GM23338 (cell line): Measurements from ENCODE around the gene IKZF1. TPM values are rescaled to one million over a fixed set of nuclear protein-coding genes. Genes with fewer than 3 reads are reported as not detected.

Experiments
- ATAC-seq: fragments of 200-7000 bp; cut with Tn5 transposase; 3 replicates; pipeline ENCODE4 v1.9.1; 2020
- DNase-seq: peaks from one replicate; pipeline ENCODE4 v3.0.0-alpha.2; 2015; ENCODE audit warnings: low spot score
- H2AFZ ChIP-seq: fragments of 200-600 bp; sonication (generic); 2 replicates; pipeline ENCODE4 v1.8.0; 2016; ENCODE audit warnings: antibody characterized with exemption, mild to moderate bottlenecking, moderate library complexity
- H3F3A ChIP-seq: fragments of 200-600 bp; sonication (generic); replicated peaks from 2 replicates; pipeline ENCODE4 v1.8.0; 2017; ENCODE audit warnings: antibody characterized with exemption, mixed run types, low read depth
- H3K27ac ChIP-seq: fragments of 200-600 bp; sonication (generic); 2 replicates; pipeline ENCODE4 v1.6.1; 2016; ENCODE audit warnings: low read depth
- H3K27me3 ChIP-seq: fragments of 200-600 bp; sonication (generic); 2 replicates; pipeline ENCODE4 v1.8.0; 2016; ENCODE audit warnings: mild to moderate bottlenecking, mixed run types, moderate library complexity; ENCODE audit not compliant: insufficient read depth
- H3K36me3 ChIP-seq: fragments of 200-600 bp; sonication (generic); 2 replicates; pipeline ENCODE4 v1.8.0; 2016; ENCODE audit warnings: mild to moderate bottlenecking; ENCODE audit not compliant: insufficient read depth
- H3K4me1 ChIP-seq: fragments of 200-600 bp; sonication (generic); 2 replicates; pipeline ENCODE4 v1.8.0; 2016; ENCODE audit warnings: mild to moderate bottlenecking, moderate library complexity; ENCODE audit not compliant: insufficient read depth
- H3K4me2 ChIP-seq: fragments of 200-600 bp; sonication (generic); 2 replicates; pipeline ENCODE4 v1.7.1; 2017; ENCODE audit warnings: mixed run types
- H3K4me3 ChIP-seq: fragments of 200-600 bp; sonication (generic); 2 replicates; pipeline ENCODE4 v1.6.1; 2016; ENCODE audit warnings: mixed run types
- H3K79me2 ChIP-seq: fragments of 200-600 bp; sonication (generic); replicated peaks from 2 replicates; pipeline ENCODE4 v1.8.0; 2017; ENCODE audit warnings: mild to moderate bottlenecking; ENCODE audit not compliant: insufficient read depth
- H3K9me2 ChIP-seq: fragments of 200-600 bp; sonication (generic); 2 replicates; pipeline ENCODE4 v1.8.0; 2017; ENCODE audit not compliant: insufficient read depth
- H4K20me1 ChIP-seq: fragments of 200-600 bp; sonication (generic); replicated peaks from 2 replicates; pipeline ENCODE4 v1.8.0; 2017; ENCODE audit warnings: mild to moderate bottlenecking; ENCODE audit not compliant: insufficient read depth
- H3K27ac Mint-ChIP-seq: 2 replicates; pipeline ENCODE4 v1.8.0; 2020; ENCODE audit warnings: inconsistent platforms, mild to moderate bottlenecking, moderate library complexity, mixed read lengths
- H3K27me3 Mint-ChIP-seq: 3 replicates; pipeline ENCODE4 v1.8.0; 2022; ENCODE audit warnings: low read depth, mild to moderate bottlenecking, moderate library complexity, mixed read lengths, inconsistent platforms; ENCODE audit not compliant: insufficient read depth, poor library complexity
- H3K36me3 Mint-ChIP-seq: 3 replicates; pipeline ENCODE4 v1.8.0; 2021; ENCODE audit warnings: low read depth, mild to moderate bottlenecking, inconsistent platforms, moderate library complexity, mixed read lengths
- H3K4me1 Mint-ChIP-seq: 3 replicates; pipeline ENCODE4 v1.8.0; 2020; ENCODE audit warnings: mild to moderate bottlenecking, inconsistent platforms, mixed read lengths
- H3K4me3 Mint-ChIP-seq: 3 replicates; pipeline ENCODE4 v1.8.0; 2021; ENCODE audit warnings: moderate library complexity, mild to moderate bottlenecking, inconsistent platforms, mixed read lengths
- H3K9me3 Mint-ChIP-seq: 3 replicates; pipeline ENCODE4 v1.8.0; 2020; ENCODE audit warnings: moderate library complexity, mild to moderate bottlenecking, inconsistent platforms, mixed read lengths
- CREB1 ChIP-seq: fragments of 250-450 bp; sonication (Bioruptor Pico); IDR thresholded peaks from 2 replicates; pipeline ENCODE4 v1.5.0; 2020; ENCODE audit warnings: low read depth, mild to moderate bottlenecking, moderate library complexity
- EZH2 ChIP-seq: fragments of 200-600 bp; sonication (generic); IDR thresholded peaks from one replicate; pipeline ENCODE4 v1.8.0; 2017; ENCODE audit warnings: antibody characterized with exemption, mild to moderate bottlenecking, low read depth; ENCODE audit not compliant: unreplicated experiment
- EZH2phosphoT487 ChIP-seq: fragments of 200-600 bp; sonication (generic); IDR thresholded peaks from one replicate; pipeline ENCODE4 v1.8.1; 2018; ENCODE audit warnings: antibody characterized with exemption; ENCODE audit not compliant: unreplicated experiment
- JUNB ChIP-seq: IDR thresholded peaks from one replicate; pipeline ENCODE4 v1.6.1; 2016; ENCODE audit warnings: antibody characterized with exemption; ENCODE audit not compliant: unreplicated experiment
- STAT1 ChIP-seq: IDR thresholded peaks from one replicate; pipeline ENCODE4 v1.6.1; 2016; ENCODE audit warnings: antibody characterized with exemption; ENCODE audit not compliant: unreplicated experiment
- ZNF114 ChIP-seq: fragments of 250-450 bp; sonication (Bioruptor Pico); IDR thresholded peaks from 2 replicates; pipeline ENCODE4 v1.5.0; 2020; ENCODE audit warnings: mild to moderate bottlenecking, moderate library complexity
- ZNF462 ChIP-seq: fragments of 250-450 bp; sonication (Bioruptor Pico); IDR thresholded peaks from 2 replicates; pipeline ENCODE4 v1.5.0; 2020; ENCODE audit warnings: mild to moderate bottlenecking, moderate library complexity
- polyA plus RNA-seq: library from polyadenylated mRNA; unstranded; fragments of >200 nt; fragmentation: Nextera tagmentation; extraction: Ambion mirVana; gene quantifications from 2 replicates; pipeline ENCODE4 v1.2.1, GENCODE V29; 2016
- total RNA-seq: library from RNA; depleted of rRNA; stranded (reverse); fragments of >200 nt; shearing (Covaris generic); gene quantifications from 2 replicates; pipeline ENCODE4 v1.2.3, GENCODE V29; 2014
- TF ChIP-seq, protein P1 (sequence below): IDR thresholded peaks from 2 replicates; pipeline ENCODE4 v1.6.1; 2016; ENCODE audit warnings: antibody characterized with exemption
- TF ChIP-seq, protein P2 (sequence below): IDR thresholded peaks from one replicate; pipeline ENCODE4 v1.6.1; 2018; ENCODE audit warnings: antibody characterized with exemption; ENCODE audit not compliant: unreplicated experiment

The IKZF1 gene
- total and polyA plus RNA-seq, 2 experiments from 2014 or later, result 0.57 to 1.8 TPM

DNA sequence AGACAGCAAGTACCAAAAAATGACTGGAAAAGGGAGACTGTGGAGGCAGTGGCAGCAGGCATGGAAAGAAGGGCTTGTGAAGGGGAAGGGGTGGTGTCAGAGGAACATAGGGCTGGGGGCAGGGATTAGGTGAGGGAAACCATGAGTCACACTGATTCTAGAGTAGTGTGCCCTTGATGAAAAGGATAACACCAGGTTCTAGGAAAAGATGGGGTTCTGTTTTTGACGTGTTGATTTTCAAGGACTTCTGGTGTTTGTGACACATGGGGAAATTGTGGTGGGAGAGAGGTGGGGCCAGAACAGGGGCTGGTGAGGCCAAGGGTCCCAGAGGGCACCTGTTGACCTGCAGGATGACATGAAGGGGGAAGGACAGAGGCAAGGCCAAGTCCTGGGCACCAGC, 88.6 kb downstream of the IKZF1 start (continued):
- TF ChIP-seq ZNF462 (CRISPR knock-in tag) (no peak), JUNB (no peak), ZNF114 (no peak), EZH2phosphoT487 (no peak), CREB1 (CRISPR knock-in tag) (no peak), EZH2 (no peak), STAT1 (no peak)
- TF ChIP-seq, protein P1, sequence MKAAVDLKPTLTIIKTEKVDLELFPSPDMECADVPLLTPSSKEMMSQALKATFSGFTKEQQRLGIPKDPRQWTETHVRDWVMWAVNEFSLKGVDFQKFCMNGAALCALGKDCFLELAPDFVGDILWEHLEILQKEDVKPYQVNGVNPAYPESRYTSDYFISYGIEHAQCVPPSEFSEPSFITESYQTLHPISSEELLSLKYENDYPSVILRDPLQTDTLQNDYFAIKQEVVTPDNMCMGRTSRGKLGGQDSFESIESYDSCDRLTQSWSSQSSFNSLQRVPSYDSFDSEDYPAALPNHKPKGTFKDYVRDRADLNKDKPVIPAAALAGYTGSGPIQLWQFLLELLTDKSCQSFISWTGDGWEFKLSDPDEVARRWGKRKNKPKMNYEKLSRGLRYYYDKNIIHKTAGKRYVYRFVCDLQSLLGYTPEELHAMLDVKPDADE, result no peak

- no peak overlapping the region; the same call in 1 of the 2 replicates for H3K27ac Mint-ChIP-seq
- Histone ChIP-seq H3K27me3 (no peaks in the 10 kb centered on the region), H2AFZ (no peak overlapping the region), H3K4me1 (no peaks in the 10 kb centered on the region), H3K36me3 (no peaks in the 10 kb centered on the region), H3F3A (no peaks in the 10 kb centered on the region), H3K4me2 (no peak overlapping the region), H4K20me1 (no peaks in the 10 kb centered on the region), H3K4me3 (no peak overlapping the region), H3K27ac (no peak overlapping the region), H3K9me2 (no peaks in the 10 kb centered on the region), H3K79me2 (no peaks in the 10 kb centered on the region)
- H3K4me1 Mint-ChIP-seq, result no peaks in the 10 kb centered on the region
- DNase-seq (no peak), ATAC-seq (no peak)
- no peak overlapping the region for H3K4me3 Mint-ChIP-seq
- H3K36me3 Mint-ChIP-seq, result no peaks in the 10 kb centered on the region
- no peaks in the 10 kb centered on the region for H3K27me3 Mint-ChIP-seq
- H3K9me3 Mint-ChIP-seq, result no peaks in the 10 kb centered on the region
- no peak for TF ChIP-seq ZNF114
- TF ChIP-seq, protein P2, sequence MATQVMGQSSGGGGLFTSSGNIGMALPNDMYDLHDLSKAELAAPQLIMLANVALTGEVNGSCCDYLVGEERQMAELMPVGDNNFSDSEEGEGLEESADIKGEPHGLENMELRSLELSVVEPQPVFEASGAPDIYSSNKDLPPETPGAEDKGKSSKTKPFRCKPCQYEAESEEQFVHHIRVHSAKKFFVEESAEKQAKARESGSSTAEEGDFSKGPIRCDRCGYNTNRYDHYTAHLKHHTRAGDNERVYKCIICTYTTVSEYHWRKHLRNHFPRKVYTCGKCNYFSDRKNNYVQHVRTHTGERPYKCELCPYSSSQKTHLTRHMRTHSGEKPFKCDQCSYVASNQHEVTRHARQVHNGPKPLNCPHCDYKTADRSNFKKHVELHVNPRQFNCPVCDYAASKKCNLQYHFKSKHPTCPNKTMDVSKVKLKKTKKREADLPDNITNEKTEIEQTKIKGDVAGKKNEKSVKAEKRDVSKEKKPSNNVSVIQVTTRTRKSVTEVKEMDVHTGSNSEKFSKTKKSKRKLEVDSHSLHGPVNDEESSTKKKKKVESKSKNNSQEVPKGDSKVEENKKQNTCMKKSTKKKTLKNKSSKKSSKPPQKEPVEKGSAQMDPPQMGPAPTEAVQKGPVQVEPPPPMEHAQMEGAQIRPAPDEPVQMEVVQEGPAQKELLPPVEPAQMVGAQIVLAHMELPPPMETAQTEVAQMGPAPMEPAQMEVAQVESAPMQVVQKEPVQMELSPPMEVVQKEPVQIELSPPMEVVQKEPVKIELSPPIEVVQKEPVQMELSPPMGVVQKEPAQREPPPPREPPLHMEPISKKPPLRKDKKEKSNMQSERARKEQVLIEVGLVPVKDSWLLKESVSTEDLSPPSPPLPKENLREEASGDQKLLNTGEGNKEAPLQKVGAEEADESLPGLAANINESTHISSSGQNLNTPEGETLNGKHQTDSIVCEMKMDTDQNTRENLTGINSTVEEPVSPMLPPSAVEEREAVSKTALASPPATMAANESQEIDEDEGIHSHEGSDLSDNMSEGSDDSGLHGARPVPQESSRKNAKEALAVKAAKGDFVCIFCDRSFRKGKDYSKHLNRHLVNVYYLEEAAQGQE, result no peak
- TF ChIP-seq EZH2phosphoT487, result no peak
These were observed 89.2 kb downstream of the IKZF1 start for GRCh38 chr7:50393547-50394252.
